Peyer's patch (tissue), 4 donors: Measurements from ENCODE around the gene USP33.

Source experiments
- POLR2A ChIP-seq, 2 donors: fragments of 450-650 bp; IDR thresholded peaks; one replicate each; pipeline ENCODE4 v1.5.1; 2017; ENCODE audit warnings: antibody characterized with exemption in 2 of 2, mild to moderate bottlenecking in 2 of 2, moderate library complexity in 2 of 2
- TF ChIP-seq, protein P1 (sequence below), 6 experiments: fragments of 450-650 bp in 4 of 6; fragments of 200-600 bp in 2 of 6; sonication (generic) in 1 of 6; IDR thresholded peaks; one replicate each; pipeline ENCODE4 v1.5.1; 2017 to 2019; ENCODE audit warnings: antibody characterized with exemption in 6 of 6, mild to moderate bottlenecking in 3 of 6, moderate library complexity in 1 of 6

GRCh38 chr1:77664939-77665516 lies 94.6 kb downstream of the USP33 start:
- no peak for TF ChIP-seq POLR2A (IDR thresholded peaks at IDR 0.05)
- TF ChIP-seq, protein P1, sequence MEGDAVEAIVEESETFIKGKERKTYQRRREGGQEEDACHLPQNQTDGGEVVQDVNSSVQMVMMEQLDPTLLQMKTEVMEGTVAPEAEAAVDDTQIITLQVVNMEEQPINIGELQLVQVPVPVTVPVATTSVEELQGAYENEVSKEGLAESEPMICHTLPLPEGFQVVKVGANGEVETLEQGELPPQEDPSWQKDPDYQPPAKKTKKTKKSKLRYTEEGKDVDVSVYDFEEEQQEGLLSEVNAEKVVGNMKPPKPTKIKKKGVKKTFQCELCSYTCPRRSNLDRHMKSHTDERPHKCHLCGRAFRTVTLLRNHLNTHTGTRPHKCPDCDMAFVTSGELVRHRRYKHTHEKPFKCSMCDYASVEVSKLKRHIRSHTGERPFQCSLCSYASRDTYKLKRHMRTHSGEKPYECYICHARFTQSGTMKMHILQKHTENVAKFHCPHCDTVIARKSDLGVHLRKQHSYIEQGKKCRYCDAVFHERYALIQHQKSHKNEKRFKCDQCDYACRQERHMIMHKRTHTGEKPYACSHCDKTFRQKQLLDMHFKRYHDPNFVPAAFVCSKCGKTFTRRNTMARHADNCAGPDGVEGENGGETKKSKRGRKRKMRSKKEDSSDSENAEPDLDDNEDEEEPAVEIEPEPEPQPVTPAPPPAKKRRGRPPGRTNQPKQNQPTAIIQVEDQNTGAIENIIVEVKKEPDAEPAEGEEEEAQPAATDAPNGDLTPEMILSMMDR (IDR thresholded peaks at IDR 0.05): no peak
